Right lobe of liver (tissue), 6 donors: ENCODE results near the gene ZNF223. TPM values are rescaled to one million over a fixed set of nuclear protein-coding genes. Genes with fewer than 3 reads are reported as not detected.

Experiments
- ATAC-seq, 4 donors: fragments of 200-7000 bp; cut with Tn5 transposase; one replicate each; pipeline ENCODE4 v1.9.1; 2020; ENCODE audit warnings: mild to moderate bottlenecking in 4 of 4, moderate library complexity in 4 of 4
- DNase-seq, 3 donors: peaks; one replicate each; pipeline ENCODE4 v3.0.0-alpha.2; 2020
- H3K27ac ChIP-seq, 3 donors: fragments of 200-600 bp; one replicate each; pipeline ENCODE4 v1.8.0; 2022
- H3K27me3 ChIP-seq, 2 donors: fragments of 200-600 bp; one replicate each; pipeline ENCODE4 v1.8.0; 2022
- H3K36me3 ChIP-seq, 4 donors: fragments of 200-600 bp; sonication (generic) in 1 of 4; one replicate each; pipeline versions ENCODE4 v1.5.1 to v1.8.0; 2017 to 2022; ENCODE audit warnings: control low read depth in 1 of 4
- H3K4me1 ChIP-seq, 4 donors: fragments of 200-600 bp; sonication (generic) in 1 of 4; one replicate each; pipeline versions ENCODE4 v1.5.1 to v1.8.0; 2017 to 2022; ENCODE audit warnings: control low read depth in 1 of 4
- H3K4me3 ChIP-seq, 3 donors: fragments of 200-600 bp; one replicate each; pipeline ENCODE4 v1.8.0; 2022
- H3K9me3 ChIP-seq, 4 donors: fragments of 200-600 bp; sonication (generic) in 1 of 4; one replicate each; pipeline versions ENCODE4 v1.5.1 to v1.8.0; 2017 to 2022; ENCODE audit warnings: control low read depth in 1 of 4
- CTCF ChIP-seq, 4 donors: fragments of 200-600 bp in 3 of 4; fragments of 450-650 bp in 1 of 4; IDR thresholded peaks; one replicate each; pipeline versions ENCODE4 v1.5.1 to v1.8.0; 2016 to 2022; ENCODE audit warnings: antibody characterized with exemption in 4 of 4, mild to moderate bottlenecking in 2 of 4
- POLR2A ChIP-seq: fragments of 450-650 bp; IDR thresholded peaks from one replicate; pipeline ENCODE4 v1.6.1; 2017; ENCODE audit warnings: antibody characterized with exemption, mild to moderate bottlenecking
- WGBS: methylation state at CpG from one replicate; pipeline ENCODE4 v1.1.6; 2018; ENCODE audit warnings: low coverage, low lambda C conversion rate; ENCODE audit not compliant: insufficient coverage; ENCODE audit errors: missing lambda C conversion rate; 5-methylcytosine and 5-hydroxymethylcytosine counted together
- intact Hi-C, 2 donors: fragments of 100-400 bp; cut with DNase I; formaldehyde crosslinking; loops; one replicate each; pipeline versions ENCODE4 v1.11.2 to v1.14.1; 2022
- total RNA-seq, 6 experiments: library from RNA; depleted of rRNA in 2 of 6; stranded (reverse); fragments of >200 nt in 2 of 6; fragmentation: NEBNext Ultra II Directional in 3 of 6; extraction: Animal tissue kit (Norgen Biotek cat#: 25700) in 3 of 6; gene quantifications; one replicate each; pipeline versions ENCODE4 v1.1.0 to v1.2.4, GENCODE V29; 2016 to 2023
- donor health status: DM: no; HTN: yes; CAD: no.
- donor health status: DM: no; HTN: no; CAD: no.
- donor health status: DM: no; HTN: no; CAD: no.
- donor health status: DM: no; HTN: yes; CAD: no.
- donor health status: DM: no; HTN: yes; CAD: no.

Gene ZNF223
- total RNA-seq, 6 experiments from 2014 or later, result 0.80 to 2.4 (median 1.7) TPM

GRCh38 chr19:44005973-44006372 is 45.9 kb upstream of the ZNF223 start:
- peaks cover 0 to 35% (median 24%) of the 10 kb centered on the region in 4 donors for H3K36me3 ChIP-seq
- intact Hi-C loops, result no loop called here
- H3K9me3 ChIP-seq, result peaks cover 0 to 29% (median 8%) of the 10 kb centered on the region in 4 donors
- no peaks in the 10 kb centered on the region for H3K27me3 ChIP-seq
- no peak overlapping the region for H3K4me3 ChIP-seq
- WGBS, result 50% methylated on average over 1 of the region's 1 CpG
- TF ChIP-seq POLR2A, result no peak
- TF ChIP-seq CTCF (IDR thresholded peaks at IDR 0.05), result no peak
- no peak for DNase-seq
- no peak overlapping the region for H3K27ac ChIP-seq
- peaks cover 0 to 8% (median 0%) of the 10 kb centered on the region in 4 donors for H3K4me1 ChIP-seq
- ATAC-seq, result no peak

GRCh38 chr19:44007473-44007872 is 44.4 kb upstream of the ZNF223 start:
- no peak for ATAC-seq
- TF ChIP-seq POLR2A, result no peak
- no peak for TF ChIP-seq CTCF (IDR thresholded peaks at IDR 0.05)

GRCh38 chr19:44010468-44010867 is 41.4 kb upstream of the ZNF223 start:
- DNase-seq (no peak), ATAC-seq (no peak)
- peaks cover 0 to 44% (median 26%) of the 10 kb centered on the region in 4 donors for H3K36me3 ChIP-seq
- WGBS, result 93% methylated on average over 4 of the region's 5 CpGs
- H3K4me1 ChIP-seq, result no peaks in the 10 kb centered on the region
- H3K9me3 ChIP-seq, result peaks cover 0 to 37% (median 9%) of the 10 kb centered on the region in 4 donors
- intact Hi-C loops, result no loop called here
- no peaks in the 10 kb centered on the region for H3K27me3 ChIP-seq
- TF ChIP-seq CTCF (IDR thresholded peaks at IDR 0.05), result no peak
- TF ChIP-seq POLR2A, result no peak
- H3K4me3 ChIP-seq, result no peak overlapping the region
- no peak overlapping the region for H3K27ac ChIP-seq

More at GRCh38 chr19:44007473-44007872, 44.4 kb upstream of the ZNF223 start:
- H3K27me3 ChIP-seq, result no peaks in the 10 kb centered on the region
- peaks cover 0 to 44% (median 26%) of the 10 kb centered on the region in 4 donors for H3K36me3 ChIP-seq
- no peak for DNase-seq
- H3K27ac ChIP-seq, result no peak overlapping the region
- H3K4me1 ChIP-seq, result peaks cover 0 to 8% (median 0%) of the 10 kb centered on the region in 4 donors
- H3K4me3 ChIP-seq, result no peak overlapping the region
- peaks cover 0 to 38% (median 8%) of the 10 kb centered on the region in 4 donors for H3K9me3 ChIP-seq
- intact Hi-C loops, result no loop called here
- 100% methylated on average over 5 of the region's 6 CpGs for WGBS

GRCh38 chr19:44019498-44019897 is 32.3 kb upstream of the ZNF223 start:
- Histone ChIP-seq H3K9me3 (peaks cover 0 to 3% (median 0%) of the 10 kb centered on the region in 4 donors), H3K4me1 (no peaks in the 10 kb centered on the region), H3K36me3 (no peaks in the 10 kb centered on the region), H3K27me3 (no peaks in the 10 kb centered on the region), H3K4me3 (no peak overlapping the region), H3K27ac (no peak overlapping the region)
- TF ChIP-seq CTCF (IDR thresholded peaks at IDR 0.05) (no peak), POLR2A (no peak)
- ATAC-seq (no peak), DNase-seq (no peak)
- intact Hi-C loops, result no loop called here
- 25% methylated on average over 2 of the region's 2 CpGs for WGBS

DNA sequence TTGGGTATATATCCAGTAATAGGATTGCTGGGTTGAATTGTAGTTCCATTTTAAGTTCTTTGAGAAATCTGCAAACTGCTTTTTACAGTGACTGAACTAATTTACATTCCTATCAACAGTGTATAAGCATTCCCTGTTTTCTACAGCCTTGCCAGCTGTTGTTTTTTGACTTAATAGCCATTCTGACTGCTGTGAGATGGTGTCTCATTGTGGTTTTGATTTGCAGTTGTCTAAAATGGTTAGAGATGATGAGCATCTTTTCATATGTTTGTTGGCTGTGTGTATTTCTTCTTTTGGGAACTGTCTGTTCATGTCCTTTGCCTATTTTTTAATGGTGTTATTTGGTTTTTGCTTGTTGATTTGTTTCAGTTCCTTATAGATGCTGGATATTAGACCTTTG is 30.6 kb upstream of the ZNF223 start:
- no peak for ATAC-seq

More for the DNA sequence above, 30.6 kb upstream of the ZNF223 start:
- Histone ChIP-seq H3K9me3 (no peaks in the 10 kb centered on the region), H3K27ac (no peak overlapping the region), H3K27me3 (no peaks in the 10 kb centered on the region), H3K4me3 (no peak overlapping the region), H3K4me1 (no peaks in the 10 kb centered on the region), H3K36me3 (no peaks in the 10 kb centered on the region)
- intact Hi-C loops, result no loop called here
- no peak for DNase-seq
- TF ChIP-seq CTCF (IDR thresholded peaks at IDR 0.05) (no peak), POLR2A (no peak)
